OCI-M1 (cell line): ENCODE measurements around the gene GOLGA3.
"Not testable (repeated sequence)": the region's sequence is repeated elsewhere in the genome, so short reads cannot be mapped to it uniquely, and the experiment has no call there.

Experiments used
- DNase-seq: peaks from one replicate; lab custom pipeline; 2025; lab: John Stamatoyannopoulos, UW

The GOLGA3 gene

DNA sequence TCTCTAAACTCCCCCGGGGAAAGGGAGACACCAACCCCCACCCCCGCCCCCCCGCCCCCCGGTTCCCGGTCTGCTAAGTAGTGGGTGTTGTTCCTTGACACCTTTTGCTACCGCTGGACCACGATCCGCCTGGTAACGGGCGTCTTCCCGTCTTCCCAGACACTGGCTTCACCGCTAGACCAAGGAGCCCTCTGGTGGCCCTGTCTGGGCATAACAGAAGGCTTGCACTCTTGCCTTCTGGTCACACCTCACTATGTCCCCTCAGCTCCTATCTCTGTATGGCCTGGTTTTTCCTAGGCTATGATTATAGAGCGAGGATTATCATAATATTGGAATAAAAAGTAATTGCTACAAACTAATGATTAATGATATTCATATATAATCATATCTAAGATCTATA is 19.3 kb downstream of the GOLGA3 start:
- DNase-seq: peak; percentile 6

DNA sequence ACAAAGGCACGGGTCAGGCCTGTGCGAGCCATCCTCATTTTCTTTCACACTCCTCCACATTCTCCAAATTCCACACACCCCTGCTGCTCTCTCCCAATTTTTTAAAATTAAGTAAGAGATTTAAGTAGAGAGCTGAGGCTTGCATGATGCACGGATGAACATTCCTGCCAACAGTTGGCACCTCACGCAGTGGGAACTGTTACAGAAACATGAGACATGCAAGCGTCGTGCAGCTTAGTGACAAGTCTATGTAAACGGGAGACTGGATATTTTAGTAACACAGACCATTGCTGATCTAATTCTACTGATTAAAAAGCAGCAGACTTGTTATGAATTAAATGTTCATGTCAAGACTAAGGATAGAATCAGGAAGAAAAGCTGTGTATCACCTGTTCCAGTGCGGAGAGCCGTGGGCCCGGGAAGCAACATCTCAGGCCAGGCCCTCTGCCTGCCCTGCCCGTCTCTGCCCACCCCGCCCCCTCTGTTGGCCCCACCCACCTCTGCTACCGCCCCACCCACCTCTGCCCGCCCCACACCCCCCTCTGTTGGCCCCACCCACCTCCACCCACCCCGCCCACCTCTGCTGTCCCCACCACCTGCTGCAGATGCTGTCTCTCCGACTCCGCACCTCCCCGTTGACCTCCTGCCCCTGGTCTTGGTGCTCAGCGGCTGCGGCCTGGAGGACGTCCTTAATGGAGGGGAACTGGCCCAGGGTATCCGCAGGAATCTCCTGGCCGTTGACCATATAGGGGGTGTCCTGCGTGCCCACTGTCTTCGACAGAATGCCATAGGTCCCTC is 21.2 kb downstream of the GOLGA3 start:
- DNase-seq: no peak

DNA sequence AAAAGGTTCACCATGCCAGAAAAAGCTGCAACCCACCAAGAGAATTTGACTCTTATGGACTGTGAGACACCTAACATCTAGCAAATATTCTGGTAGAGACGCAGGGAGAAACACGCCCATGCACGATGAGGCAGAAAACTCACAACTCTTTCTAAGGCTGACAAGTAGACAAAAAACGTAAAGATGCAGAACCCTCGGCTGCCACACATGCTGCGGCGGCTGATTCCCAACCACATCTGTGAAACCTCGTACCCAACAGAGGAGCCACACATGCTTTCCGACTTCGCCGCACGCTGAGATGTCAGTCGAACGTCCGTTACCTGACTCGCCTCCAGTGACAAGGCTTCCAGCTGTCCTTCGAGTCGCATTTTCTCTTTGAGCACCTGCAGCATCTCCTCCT is 21.8 kb downstream of the GOLGA3 start:
- no peak for DNase-seq

DNA sequence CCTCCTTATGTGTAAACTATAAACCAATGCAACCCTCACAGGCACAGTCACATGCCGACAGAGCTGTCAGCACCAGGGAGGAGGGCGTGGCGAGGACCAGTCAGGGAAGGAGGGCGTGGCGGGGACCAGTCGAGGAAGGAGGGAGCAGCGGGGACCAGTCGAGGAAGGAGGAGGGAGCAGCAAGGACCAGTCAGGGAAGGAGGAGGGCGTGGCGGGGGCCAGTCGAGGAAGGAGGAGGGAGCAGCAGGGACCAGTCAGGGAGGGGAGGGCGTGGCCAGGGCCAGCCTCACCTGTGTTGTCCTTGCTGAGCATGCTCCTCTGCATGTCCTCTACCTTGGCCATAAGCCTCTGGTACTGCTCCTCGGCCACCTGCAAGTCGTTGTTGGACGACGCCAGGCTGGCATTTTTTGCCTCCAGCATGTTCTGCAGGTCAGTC is 24.2 kb downstream of the GOLGA3 start:
- DNase-seq: no peak

DNA sequence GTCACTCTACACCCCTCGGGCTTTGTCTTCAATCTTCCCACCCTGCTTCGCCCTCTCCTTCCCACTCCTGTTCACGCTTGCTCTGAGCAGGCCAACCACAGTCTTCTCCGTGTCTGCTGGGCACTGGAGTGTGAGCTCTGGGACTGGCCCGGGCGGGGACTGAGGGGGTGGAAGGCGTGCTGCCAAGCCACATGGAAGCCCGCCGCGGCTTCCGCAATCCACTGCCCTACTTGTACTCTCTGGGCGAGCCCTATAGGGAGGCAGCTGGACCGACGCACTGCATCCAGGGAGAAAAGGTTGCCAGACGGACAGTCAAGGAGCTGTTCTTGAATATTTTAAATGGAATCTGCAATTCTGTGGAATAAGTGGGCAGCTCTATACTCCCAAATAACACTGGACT is 24.8 kb downstream of the GOLGA3 start:
- DNase-seq: no peak

DNA sequence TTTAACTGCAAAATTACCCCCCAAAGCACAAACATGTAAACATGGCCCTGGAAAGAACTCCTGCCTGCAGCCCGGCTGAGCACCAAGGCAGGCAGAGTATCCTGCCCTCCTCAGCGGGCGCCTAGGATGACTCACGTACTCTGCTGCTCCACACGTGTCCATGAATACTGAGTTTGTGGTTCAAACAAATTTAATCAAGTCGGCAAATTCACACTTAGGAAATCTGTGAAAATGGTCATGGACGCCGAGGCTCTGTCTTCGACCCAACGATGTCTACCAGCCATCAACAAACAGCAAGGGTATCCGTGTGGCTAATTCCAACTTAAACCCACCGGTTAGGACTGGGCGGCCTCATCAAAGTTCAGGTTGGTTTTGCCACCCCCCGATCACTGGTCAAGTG is 25.5 kb downstream of the GOLGA3 start:
- DNase-seq: no peak

DNA sequence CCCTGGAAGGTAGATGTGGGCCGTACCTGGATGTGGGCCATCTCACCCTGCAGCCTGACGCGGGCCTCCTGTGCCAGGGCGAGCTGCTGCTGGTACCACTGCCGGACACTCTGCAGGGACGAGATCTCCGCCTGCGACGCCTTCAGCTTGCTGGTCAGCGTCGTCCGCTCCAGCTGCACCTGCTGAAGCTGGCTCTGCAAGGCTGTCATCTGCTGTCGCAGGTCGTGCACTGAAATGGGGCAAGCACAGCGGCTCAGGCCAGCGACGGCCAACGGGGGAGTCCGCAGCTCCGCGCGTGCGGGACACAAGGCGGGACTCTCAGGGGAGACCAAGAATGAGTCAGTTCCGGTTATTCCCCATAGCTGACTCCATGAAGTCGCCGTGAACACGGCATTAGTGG is 26.9 kb downstream of the GOLGA3 start:
- DNase-seq: no peak

DNA sequence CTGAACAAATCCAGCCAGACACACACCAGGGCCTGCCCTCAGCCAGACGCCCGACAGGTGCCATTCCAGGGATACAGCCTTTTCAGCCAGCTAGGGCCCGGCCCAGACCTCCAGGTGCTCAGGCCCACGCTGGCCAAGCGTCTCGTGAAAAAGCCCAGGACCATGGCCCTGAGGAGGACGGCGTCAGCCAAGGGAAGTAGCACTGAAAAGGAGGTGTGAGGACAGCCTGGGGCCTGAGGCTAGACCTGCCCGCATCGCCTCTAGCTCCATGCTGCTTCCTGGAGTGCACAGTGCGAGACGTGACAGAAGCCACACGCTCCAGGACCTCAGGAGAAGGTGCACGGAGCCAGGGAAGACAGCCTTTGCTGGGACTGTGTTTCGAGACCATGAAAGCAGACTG is 29.8 kb downstream of the GOLGA3 start:
- DNase-seq: no peak

DNA sequence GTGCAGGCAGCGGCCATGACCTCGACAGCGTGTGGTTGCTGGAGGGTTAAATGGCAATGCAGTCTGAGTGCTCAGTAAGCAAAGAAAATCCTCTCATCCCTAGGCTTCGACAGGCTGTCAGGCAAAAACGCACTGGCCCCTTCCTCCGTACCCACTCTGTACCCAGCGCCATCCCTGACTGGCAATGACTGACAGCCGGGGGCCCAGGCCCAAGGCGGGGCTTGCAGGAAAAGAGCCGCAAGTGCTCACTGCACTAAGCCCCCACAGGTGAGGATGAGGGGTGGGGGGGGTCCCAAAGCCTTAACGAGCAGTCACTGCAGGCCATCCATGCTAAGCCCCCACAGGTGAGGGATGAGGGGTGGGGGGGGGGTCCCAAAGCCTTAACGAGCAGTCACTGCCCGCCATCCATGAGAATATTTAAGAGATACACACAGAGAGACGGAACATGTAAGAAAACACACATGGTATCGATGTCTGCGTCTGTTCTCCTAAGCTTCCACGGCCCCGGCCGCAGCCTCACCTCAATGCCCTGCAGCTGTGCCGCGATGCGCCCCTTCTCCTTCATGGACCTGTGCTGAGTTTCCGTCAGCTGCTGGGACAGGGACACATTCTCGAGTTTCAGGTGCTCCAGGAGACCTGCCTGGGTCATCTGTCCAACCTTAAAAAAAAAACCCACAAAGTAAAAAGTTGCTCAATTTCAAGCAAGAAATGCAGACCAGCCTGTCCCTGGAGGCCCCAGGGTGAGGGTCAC is 30.7 kb downstream of the GOLGA3 start:
- no peak for DNase-seq

DNA sequence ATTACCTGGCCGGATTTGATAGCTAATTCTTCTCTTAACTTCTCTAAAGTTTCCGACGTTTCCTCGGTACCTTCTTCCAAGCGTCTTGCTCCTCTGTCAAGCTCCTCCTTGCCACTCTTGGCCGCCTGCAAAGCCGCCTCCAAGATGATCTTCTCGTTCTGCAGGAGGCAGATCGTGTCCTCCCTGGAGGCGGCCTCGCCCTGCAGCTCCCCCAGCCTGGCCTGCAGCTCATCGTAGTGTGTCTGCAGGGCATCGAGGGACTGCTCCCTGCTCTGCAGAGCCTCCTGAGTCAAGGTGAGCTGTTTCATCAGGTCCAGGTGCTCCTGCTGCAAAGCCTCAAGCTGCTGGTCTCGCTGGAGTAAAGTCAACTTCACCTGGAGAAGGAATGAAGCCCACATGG is 32.8 kb downstream of the GOLGA3 start:
- DNase-seq: no peak

DNA sequence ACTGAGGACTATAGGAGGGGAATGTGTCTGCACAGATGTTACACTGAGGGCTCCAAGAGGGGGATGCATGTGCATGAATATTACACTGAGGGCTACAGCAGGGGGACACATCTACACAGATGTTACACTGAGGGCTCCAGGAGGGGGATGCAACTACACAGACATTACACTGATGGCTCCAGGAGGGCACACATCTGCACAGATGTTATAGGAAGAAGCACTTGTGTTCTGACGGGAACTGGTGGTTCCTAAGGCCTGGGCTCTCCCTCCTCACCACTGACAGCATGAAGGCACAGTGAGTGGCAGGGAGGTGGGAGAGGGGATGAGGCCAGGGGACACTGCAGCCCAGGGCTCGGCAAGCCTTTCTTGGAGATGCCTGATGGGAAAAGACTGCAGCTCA is 36.7 kb downstream of the GOLGA3 start:
- not testable (repeated sequence) for DNase-seq

DNA sequence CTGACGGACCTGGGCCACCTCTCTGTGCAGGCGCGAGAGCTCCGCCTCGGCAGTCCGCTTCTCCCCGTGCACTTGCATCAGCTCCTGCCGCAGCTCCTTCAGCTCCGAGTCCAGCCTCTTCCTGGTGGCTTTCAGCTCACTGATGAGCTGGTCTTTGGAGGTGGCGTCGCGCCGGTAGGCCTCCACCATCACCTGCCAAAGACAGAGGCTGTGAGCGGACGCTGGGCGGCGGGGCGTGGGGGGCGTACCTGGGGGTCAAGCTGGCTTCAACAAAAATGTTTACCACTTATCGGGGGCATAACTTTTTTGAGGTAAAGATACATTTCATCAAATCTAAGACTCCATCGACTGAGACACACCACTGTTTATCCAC is 39.6 kb downstream of the GOLGA3 start:
- DNase-seq: no peak

DNA sequence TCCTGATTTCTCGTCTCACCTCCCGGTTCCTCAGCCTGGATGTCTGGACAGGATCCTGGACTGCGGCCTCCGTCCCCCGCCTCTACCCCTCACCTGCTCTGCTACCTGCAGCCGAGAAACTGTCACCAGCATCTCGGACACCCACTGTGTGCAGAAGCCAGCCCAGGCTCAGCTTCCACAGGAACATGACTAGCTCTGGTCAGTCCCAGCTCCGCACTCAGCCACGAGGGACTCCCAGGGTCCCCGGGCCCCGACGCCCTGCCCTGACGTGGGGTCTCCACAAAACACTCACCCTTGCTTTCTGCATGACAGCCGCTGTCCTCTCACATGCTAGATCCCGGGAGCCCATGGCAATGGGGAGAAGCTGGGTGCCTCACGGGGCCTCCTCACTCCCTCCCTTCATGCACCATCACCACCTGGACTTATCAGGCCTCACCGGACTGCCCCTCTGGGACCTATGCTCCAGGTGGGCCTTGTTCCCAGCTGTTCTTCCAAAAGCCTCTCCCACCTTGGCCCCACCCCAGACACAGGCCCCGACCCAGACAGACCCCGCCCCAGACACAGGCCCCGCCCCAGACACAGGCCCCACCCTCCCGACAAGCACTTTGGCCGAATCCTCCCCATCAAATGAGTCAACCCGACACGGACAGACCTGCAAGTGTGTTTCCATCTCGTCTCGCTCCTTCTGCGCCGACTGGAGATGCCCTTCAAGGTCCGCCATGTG is 40.1 kb downstream of the GOLGA3 start:
- no peak for DNase-seq

DNA sequence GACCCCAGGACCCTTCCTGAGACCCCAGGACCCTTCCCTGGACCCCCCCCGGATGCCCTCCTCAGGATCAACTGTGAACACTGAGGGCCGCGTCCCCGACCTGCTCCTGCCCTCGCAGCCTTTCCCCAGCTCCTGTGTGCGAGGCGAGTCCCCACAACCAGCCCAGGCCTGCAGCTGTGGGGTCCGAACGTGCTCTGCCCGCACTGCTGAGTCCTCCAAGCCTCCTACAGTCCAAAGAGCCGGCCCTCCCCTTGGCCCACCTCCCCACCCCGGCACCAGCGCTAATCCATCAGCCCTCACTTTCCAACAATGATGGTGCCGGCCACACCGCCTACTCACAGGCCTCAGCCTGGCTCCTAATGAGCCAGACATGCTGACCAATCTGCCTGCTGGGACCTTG is 40.8 kb downstream of the GOLGA3 start:
- DNase-seq: no peak

DNA sequence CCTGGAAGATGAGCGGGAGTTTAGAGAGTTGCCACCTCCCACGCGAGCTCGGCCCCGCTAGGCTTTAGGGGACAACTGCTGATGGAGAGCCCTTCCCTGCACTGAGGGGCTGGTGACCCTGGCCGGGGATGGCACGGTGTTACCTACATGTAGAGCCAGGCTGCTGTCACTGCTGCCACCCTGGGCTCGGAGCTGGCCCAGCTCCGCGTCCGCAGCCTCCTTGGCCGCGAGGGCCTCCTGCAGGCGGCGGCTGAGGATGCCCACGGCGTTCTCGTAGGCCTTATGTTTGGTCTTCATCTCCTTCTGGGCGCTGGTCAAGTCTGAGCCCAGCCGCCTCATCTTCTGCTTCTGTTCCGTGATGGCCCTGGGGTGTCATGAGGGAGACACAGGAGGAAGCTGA is 42.5 kb downstream of the GOLGA3 start:
- DNase-seq: no peak

DNA sequence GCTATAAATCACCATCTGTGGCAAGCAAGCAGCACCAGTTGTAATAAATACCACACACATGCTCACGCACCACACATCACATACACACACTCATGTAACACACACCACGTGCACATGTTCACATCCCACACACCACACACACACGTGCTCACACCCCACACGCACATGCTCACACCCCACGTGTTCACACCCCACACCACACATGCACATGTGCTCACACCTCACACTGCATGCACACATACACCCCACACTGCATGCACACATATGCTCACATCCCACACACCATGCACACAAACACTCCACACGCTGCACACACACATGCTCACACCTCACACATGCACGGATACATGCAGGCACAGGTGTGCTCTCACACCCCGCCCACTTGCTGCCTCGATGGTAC is 44.1 kb downstream of the GOLGA3 start:
- no peak for DNase-seq

DNA sequence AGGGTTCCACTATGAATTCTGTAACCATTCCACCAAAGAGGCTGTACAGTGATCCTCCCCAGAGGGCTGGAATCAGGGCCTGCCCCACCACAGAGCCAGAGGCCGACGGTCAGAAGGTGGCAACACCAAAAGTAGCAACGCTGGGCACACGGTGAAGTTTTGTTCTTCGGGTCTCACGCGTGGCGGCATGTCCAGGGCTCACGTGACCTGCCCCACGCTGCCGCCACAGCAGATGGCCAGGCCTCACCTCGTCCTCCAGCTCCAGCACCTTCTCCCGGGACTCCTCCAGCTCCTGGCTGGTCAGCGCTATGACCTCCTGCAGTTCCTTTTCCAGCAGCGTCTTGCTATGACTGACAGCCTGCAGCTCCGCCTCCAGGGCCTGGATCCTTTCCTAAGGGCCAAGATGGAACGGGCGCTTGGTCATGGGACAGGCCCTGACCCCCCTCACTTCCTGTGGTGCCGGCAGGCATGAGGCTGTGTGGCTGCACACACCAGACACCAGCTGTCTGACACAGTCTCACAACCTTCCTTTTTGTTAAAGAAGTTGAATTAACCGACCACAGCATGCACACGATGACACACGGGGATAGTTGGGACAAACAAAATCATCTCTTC is 44.6 kb downstream of the GOLGA3 start:
- no peak for DNase-seq

DNA sequence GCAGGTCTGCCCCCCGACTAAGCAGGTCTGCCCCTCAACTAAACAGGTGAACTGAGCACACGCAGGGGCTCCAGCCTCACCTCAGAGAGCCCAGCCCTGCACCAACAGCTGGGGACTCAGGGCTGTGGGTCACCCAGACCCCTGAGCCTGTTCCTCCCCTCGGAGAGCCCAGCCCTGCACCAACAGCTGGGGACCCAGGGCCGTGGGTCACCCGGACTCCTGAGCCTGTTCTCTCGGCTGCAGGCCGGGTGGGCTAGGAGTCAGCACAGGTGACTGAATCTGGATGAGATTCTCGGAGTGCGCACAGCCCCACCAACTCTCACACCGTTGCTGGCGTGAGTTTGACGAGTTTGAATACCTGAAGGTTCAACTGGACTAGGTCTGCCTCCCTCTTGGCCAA is 46.7 kb downstream of the GOLGA3 start:
- no peak for DNase-seq

DNA sequence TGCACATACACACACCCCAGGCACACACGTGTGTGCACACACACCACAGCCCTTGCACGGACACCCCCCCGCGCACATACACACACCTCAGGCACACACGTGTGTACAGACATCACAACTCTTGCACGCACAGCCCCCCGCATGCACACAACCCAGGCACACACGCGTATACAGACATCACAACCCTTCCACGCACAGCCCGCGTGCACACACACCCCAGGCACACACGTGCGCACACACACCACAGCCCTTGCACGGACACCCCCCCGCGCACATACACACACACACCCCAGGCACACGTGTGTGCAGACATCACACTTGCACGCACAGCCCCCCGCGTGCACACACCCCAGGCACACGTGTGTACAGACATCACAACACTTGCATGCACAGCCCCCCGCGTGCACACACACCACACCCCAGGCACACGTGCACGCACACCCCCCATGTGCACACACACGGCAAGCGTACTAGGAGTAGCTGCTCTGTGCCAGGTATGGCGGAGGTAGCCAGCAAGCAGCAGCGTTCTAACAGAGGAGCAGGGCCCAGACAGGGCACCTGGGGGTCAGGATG is 48.8 kb downstream of the GOLGA3 start:
- DNase-seq: no peak

DNA sequence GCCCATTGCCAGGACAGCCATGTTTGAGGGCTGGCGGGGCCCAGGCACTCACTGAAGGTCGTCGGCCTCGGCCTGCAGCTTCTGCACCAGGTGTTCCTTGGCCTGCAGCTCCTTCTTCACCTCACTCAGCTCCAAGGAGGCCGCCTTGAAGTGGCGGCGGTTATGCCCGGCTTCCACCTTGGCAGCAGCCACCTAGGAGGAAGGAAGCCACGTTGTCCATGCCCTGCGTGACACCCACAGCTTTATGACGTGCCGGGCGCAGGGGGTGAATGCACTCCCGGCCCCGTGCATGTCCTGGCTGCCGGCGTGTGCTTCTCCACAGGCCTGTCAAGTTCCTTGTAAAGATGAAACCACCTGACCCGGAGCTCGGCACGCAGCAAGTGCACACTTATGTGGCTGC is 51.1 kb downstream of the GOLGA3 start:
- no peak for DNase-seq

DNA sequence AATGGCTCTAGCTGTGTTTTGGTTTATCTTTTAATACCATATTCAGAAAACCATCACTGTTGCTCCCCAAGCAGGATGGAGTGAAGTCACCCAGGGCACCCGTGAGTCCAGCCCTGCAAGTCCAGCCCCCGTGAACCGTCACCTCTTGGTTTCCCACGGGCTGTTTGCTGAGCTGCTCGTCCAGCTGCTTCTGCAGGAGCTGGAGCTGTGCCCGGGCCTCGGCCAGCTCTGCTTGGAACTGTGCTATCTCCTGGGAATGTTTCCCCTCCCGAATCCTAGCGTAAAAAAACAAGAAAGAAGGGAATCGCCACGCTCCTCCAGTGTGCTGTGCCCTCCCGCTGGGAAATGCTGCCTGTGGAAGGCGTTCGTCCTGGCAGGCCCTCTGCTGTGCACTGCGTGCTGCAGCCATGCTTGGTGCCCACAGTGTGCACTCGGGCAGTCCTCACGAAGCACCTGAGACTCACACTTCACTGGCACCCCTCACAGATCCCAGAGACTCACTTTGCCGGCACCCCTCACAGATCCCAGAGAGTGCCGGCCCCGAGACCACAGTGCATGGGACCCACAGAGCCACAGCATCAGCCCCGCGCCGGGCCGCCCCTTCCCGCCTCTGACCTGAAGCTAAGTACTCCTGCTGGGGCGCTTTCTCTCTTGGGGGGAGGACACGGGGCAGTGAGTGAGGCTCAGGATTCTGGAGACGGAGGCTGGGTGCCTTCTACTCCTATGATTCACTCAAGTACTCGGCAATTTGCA is 51.7 kb downstream of the GOLGA3 start:
- DNase-seq: no peak
